ENCODE measurements around the gene C16orf90.
A peak's percentile ranks its signal among the peaks of the same experiment; 100 is the strongest.
"Not testable (repeated sequence)": the region's sequence is repeated elsewhere in the genome, so short reads cannot be mapped to it uniquely, and the experiment has no call there.

Gene C16orf90

DNA sequence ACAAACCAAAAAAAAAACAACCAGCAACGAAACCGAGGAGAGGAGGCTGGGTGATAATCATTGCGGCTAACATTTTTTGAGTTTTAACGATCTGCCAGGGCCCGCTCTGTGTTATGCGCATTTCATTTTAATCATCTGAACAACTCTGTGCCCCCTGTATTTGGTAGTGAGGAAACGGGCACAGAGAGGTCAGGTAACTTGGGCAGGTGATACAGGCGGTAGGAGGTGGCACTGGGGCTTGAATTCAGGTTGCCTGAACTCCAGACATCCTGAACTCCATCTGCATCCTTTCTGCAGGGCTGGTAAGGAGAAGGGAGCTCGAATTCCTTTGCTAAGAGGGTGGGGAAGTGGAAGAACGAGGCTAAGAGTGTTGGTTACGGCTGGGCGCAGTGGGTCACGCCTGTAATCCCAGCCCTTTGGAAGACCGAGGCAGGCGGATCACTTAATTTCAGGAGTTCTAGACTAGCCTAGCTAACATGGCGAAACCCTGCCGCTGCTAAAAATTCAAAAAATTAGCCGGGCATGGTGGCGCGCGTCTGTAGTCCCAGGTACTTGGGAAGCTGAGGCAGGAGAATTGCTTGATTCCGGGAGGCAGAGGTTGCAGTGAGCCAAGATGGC is 6.6 kb upstream of the C16orf90 start:
- H3K9me3 Mint-ChIP-seq = no peaks in the 10 kb centered on the region
- H3K4me1 Mint-ChIP-seq = peaks cover 22% of the 10 kb centered on the region
- TF ChIP-seq, protein P1, sequence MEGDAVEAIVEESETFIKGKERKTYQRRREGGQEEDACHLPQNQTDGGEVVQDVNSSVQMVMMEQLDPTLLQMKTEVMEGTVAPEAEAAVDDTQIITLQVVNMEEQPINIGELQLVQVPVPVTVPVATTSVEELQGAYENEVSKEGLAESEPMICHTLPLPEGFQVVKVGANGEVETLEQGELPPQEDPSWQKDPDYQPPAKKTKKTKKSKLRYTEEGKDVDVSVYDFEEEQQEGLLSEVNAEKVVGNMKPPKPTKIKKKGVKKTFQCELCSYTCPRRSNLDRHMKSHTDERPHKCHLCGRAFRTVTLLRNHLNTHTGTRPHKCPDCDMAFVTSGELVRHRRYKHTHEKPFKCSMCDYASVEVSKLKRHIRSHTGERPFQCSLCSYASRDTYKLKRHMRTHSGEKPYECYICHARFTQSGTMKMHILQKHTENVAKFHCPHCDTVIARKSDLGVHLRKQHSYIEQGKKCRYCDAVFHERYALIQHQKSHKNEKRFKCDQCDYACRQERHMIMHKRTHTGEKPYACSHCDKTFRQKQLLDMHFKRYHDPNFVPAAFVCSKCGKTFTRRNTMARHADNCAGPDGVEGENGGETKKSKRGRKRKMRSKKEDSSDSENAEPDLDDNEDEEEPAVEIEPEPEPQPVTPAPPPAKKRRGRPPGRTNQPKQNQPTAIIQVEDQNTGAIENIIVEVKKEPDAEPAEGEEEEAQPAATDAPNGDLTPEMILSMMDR (IDR thresholded peaks at IDR 0.05; ENCODE audit: unreplicated experiment in 3 of 3) = no peak
- peak overlapping the region; percentile 17 to 88 (median 39) for H3K27ac Mint-ChIP-seq
- peak overlapping the region; percentile 89 to 98 (median 93) for H3K4me3 Mint-ChIP-seq
- H3K27me3 Mint-ChIP-seq (ENCODE audit: low read depth) = no peaks in the 10 kb centered on the region
- H3K36me3 Mint-ChIP-seq (ENCODE audit: low read depth) = peaks cover 19% of the 10 kb centered on the region

DNA sequence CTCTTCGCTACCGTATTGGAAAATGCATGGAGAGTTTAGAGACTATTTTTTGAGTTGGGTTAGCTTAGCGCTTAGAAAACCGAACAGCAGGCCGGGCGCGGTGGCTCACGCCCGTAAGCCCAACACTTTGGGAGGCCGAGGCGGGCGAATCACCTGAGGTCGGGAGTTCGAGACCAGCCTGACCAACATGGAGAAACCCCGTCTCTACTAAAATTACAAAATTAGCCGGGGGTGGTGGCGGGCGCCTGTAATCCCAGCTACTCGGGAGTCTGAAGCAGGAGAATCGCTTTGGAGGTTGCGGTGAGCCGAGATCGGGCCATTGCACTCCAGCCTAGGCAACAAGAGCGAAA is 6.1 kb upstream of the C16orf90 start:
- H3K27ac Mint-ChIP-seq = peak overlapping the region; percentile 84 to 98 (median 88)
- not testable (repeated sequence) for H3K27me3 Mint-ChIP-seq (ENCODE audit: low read depth); H3K9me3 Mint-ChIP-seq
- peaks cover 19% of the 10 kb centered on the region for H3K36me3 Mint-ChIP-seq (ENCODE audit: low read depth)
- H3K4me3 Mint-ChIP-seq = peak overlapping the region; percentile 89 to 98 (median 93)
- H3K4me1 Mint-ChIP-seq = peaks cover 22% of the 10 kb centered on the region

DNA sequence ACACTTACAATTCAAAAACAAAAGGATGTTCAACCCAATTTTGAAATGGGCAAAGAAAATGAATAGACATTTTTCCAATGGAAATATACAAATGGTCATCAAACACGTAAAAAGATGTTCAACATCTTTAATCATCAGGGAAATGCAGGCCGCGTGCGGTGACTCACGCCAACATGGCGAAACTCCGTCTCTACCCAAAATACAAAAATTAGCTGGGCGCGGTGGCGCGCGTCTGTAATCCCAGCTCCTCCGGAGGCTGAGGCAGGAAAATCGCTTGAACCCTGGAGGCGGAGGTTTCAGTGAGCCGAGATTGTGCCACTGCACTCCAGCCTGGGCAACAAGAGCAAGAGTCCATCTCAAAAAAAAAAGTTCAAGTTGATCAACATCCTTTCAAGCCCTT is 3.7 kb upstream of the C16orf90 start:
- Mint-ChIP-seq H3K27ac (no peak overlapping the region), H3K4me3 (peak overlapping the region in 2 of 3 experiments; percentile 10 to 43), H3K4me1 (peaks cover 22% of the 10 kb centered on the region), H3K36me3 (ENCODE audit: low read depth) (no peaks in the 10 kb centered on the region), H3K27me3 (ENCODE audit: low read depth) (no peaks in the 10 kb centered on the region), H3K9me3 (no peaks in the 10 kb centered on the region)
- TF ChIP-seq, protein P1 (IDR thresholded peaks at IDR 0.05; ENCODE audit: unreplicated experiment in 3 of 3) = no peak

DNA sequence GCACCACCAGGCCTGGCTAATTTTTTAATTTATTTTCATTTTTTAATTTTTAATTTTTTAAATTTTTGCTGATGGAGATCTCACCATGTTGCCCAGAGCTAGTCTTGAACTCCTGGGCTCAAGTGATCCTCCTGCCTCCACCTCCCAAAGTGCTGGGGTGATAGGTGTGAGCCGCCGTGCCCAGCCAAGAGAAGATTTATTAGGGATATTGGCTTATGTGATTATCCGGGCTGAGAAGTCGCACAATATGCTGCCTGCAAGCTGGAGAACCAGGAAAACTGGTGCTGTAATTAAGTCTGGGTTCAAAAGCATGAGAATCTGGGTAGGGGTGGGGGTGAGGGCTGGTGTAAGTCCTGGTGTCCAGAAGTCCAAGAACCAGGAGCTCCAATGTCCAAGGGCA is 2.5 kb upstream of the C16orf90 start:
- TF ChIP-seq, protein P1 (IDR thresholded peaks at IDR 0.05; ENCODE audit: unreplicated experiment in 3 of 3) = no peak
- Mint-ChIP-seq H3K36me3 (ENCODE audit: low read depth) (no peaks in the 10 kb centered on the region), H3K4me1 (peaks cover 26% of the 10 kb centered on the region), H3K27ac (no peak overlapping the region), H3K9me3 (no peaks in the 10 kb centered on the region), H3K4me3 (no peak overlapping the region), H3K27me3 (ENCODE audit: low read depth) (no peaks in the 10 kb centered on the region)

DNA sequence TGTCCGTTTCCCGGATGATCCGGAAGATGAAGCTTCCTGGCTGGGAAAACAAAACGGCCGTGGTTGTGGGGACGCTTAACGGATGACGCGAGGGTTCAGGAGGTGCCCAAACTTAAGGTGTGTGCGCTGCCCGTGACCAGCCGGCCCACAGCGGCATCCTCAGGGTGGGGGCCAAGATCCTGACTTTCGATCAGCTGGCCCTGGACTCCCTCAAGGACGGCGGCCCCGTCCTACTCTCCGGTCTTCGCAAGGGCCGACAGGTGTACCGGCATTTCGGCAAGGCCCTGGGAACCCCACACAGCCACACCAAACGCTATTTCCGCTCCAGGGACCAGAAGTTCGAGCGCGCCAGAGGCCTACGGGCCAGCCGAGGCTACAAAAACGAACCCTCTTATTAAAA is 1.1 kb upstream of the C16orf90 start:
- Mint-ChIP-seq H3K36me3 (ENCODE audit: low read depth) (no peaks in the 10 kb centered on the region), H3K9me3 (no peaks in the 10 kb centered on the region), H3K27ac (no peak overlapping the region), H3K27me3 (ENCODE audit: low read depth) (no peaks in the 10 kb centered on the region), H3K4me1 (peaks cover 16% of the 10 kb centered on the region), H3K4me3 (no peak overlapping the region)
- TF ChIP-seq, protein P1 (IDR thresholded peaks at IDR 0.05; ENCODE audit: unreplicated experiment in 3 of 3) = no peak

DNA sequence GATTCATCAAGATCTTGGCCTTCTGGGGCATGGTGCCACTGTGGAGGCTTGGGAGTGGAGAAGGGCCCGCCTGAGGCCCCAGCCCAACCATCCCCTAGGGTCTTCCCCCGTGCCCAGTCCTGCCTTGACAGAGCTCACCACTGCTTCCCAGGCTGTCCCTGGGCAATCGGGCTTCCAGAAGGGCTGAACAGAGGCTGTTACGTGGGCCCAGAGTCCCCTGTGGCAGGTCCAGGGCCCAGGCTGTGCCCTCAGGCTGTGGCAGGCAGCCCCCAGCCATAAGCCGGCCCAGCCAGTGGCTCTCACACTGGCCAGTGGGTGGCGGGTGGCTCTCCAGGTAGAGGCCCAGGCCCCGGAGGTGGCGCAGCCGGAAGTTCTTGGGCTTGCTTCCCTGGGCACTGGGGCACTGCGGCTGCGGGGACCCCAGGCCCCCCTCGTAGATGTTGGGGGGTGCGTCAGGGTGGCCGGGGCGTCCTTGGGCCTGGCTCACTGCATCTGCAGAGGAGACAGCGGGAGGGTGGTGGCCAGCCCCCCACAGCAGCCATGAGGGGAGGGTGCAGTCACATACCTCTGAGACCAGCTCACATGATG is 809 bp downstream of the C16orf90 start:
- peaks cover 14% of the 10 kb centered on the region for H3K4me1 Mint-ChIP-seq
- no peak overlapping the region for H3K4me3 Mint-ChIP-seq
- H3K9me3 Mint-ChIP-seq = no peaks in the 10 kb centered on the region
- H3K27me3 Mint-ChIP-seq (ENCODE audit: low read depth) = no peaks in the 10 kb centered on the region
- no peaks in the 10 kb centered on the region for H3K36me3 Mint-ChIP-seq (ENCODE audit: low read depth)
- H3K27ac Mint-ChIP-seq = no peak overlapping the region
- TF ChIP-seq, protein P1 (IDR thresholded peaks at IDR 0.05; ENCODE audit: unreplicated experiment in 3 of 3) = no peak
